MM.1S (cell line): ENCODE data around the gene HSPB2.

Experiments used
- DNase-seq: peaks from one replicate; pipeline ENCODE4 v3.0.0-alpha.2; 2015
- H2AFZ ChIP-seq: fragments of 300-600 bp; sonication (generic); 2 replicates; pipeline ENCODE4 v1.6.0; 2016; ENCODE audit warnings: antibody characterized with exemption, low read length
- H3F3A ChIP-seq: fragments of 300-600 bp; sonication (generic); 2 replicates; pipeline ENCODE4 v1.6.1; 2016; ENCODE audit warnings: mild to moderate bottlenecking, antibody characterized with exemption, low read length, moderate library complexity, mixed read lengths; ENCODE audit not compliant: insufficient read depth
- H3K27ac ChIP-seq: fragments of 300-600 bp; sonication (generic); 2 replicates; pipeline ENCODE4 v1.5.1; 2016; ENCODE audit warnings: mild to moderate bottlenecking, low read length
- H3K27me3 ChIP-seq: fragments of 300-600 bp; sonication (generic); replicated peaks from 2 replicates; pipeline ENCODE4 v1.6.0; 2016; ENCODE audit warnings: low read length; ENCODE audit not compliant: insufficient read depth
- H3K36me3 ChIP-seq: fragments of 300-600 bp; sonication (generic); replicated peaks from 2 replicates; pipeline ENCODE4 v1.6.1; 2016; ENCODE audit warnings: mild to moderate bottlenecking, low read length, mixed read lengths; ENCODE audit not compliant: insufficient read depth
- H3K4me1 ChIP-seq: fragments of 300-600 bp; sonication (generic); 2 replicates; pipeline ENCODE4 v1.6.1; 2016; ENCODE audit warnings: low read length, mixed read lengths
- H3K4me2 ChIP-seq: fragments of 300-600 bp; sonication (generic); 2 replicates; pipeline ENCODE4 v1.6.0; 2016; ENCODE audit warnings: low read depth, low read length
- H3K4me3 ChIP-seq: fragments of 300-600 bp; sonication (generic); 2 replicates; pipeline ENCODE4 v1.5.1; 2016; ENCODE audit warnings: low read length, mixed read lengths
- H3K79me2 ChIP-seq: fragments of 300-600 bp; sonication (generic); 2 replicates; pipeline ENCODE4 v1.6.1; 2016; ENCODE audit warnings: mixed run types, low read length, mixed read lengths
- H3K9ac ChIP-seq: fragments of 300-600 bp; sonication (generic); 2 replicates; pipeline ENCODE4 v1.6.1; 2016; ENCODE audit warnings: low read length, mixed read lengths
- H3K9me2 ChIP-seq: fragments of 300-600 bp; sonication (generic); replicated peaks from 2 replicates; pipeline ENCODE4 v1.6.1; 2016; ENCODE audit warnings: mild to moderate bottlenecking, low read length, mixed read lengths; ENCODE audit not compliant: insufficient read depth
- H3K9me3 ChIP-seq: fragments of 300-600 bp; sonication (generic); replicated peaks from 2 replicates; pipeline ENCODE4 v1.6.1; 2016; ENCODE audit warnings: mild to moderate bottlenecking, low read length, mixed read lengths; ENCODE audit not compliant: insufficient read depth
- H4K20me1 ChIP-seq: fragments of 300-600 bp; sonication (generic); 2 replicates; pipeline ENCODE4 v1.6.1; 2016; ENCODE audit warnings: mild to moderate bottlenecking, low read length, moderate library complexity, mixed read lengths; ENCODE audit not compliant: insufficient read depth
- CTCF ChIP-seq: fragments of 300-600 bp; sonication (generic); IDR thresholded peaks from 2 replicates; pipeline ENCODE4 v1.5.1; 2016; ENCODE audit warnings: antibody characterized with exemption, low read length, mixed read lengths
- EZH2 ChIP-seq: fragments of 300-600 bp; sonication (generic); optimal IDR thresholded peaks from 2 replicates; pipeline ENCODE3; 2017; ENCODE audit warnings: low read depth, mild to moderate bottlenecking, antibody characterized with exemption, low read length, mixed read lengths
- EZH2phosphoT487 ChIP-seq: fragments of 300-600 bp; sonication (generic); IDR thresholded peaks from 2 replicates; pipeline ENCODE4 v1.6.1; 2018; ENCODE audit warnings: antibody characterized with exemption, low read length

Gene HSPB2

GRCh38 chr11:111913997-111914396, 1.5 kb downstream of the HSPB2 start:
- H3K4me2 ChIP-seq = no peak overlapping the region
- H3K9ac ChIP-seq = no peak overlapping the region
- H3K27ac ChIP-seq = no peak overlapping the region
- H2AFZ ChIP-seq = no peak overlapping the region
- H3K4me3 ChIP-seq = no peak overlapping the region
- no peaks in the 10 kb centered on the region; the same call in 1 of the 2 replicates for H3F3A ChIP-seq
- no peaks in the 10 kb centered on the region for H3K9me2 ChIP-seq
- H3K79me2 ChIP-seq = no peaks in the 10 kb centered on the region
- DNase-seq = no peak
- TF ChIP-seq EZH2phosphoT487 (no peak), EZH2 (no peak), CTCF (no peak)
- H3K27me3 ChIP-seq = no peaks in the 10 kb centered on the region; the same call in 1 of the 2 replicates
- H3K36me3 ChIP-seq = no peaks in the 10 kb centered on the region
- H3K4me1 ChIP-seq = no peaks in the 10 kb centered on the region
- no peaks in the 10 kb centered on the region for H3K9me3 ChIP-seq
- no peaks in the 10 kb centered on the region for H4K20me1 ChIP-seq

GRCh38 chr11:111916768-111917167, 4.2 kb downstream of the HSPB2 start:
- Histone ChIP-seq H2AFZ (no peak overlapping the region), H3F3A (no peaks in the 10 kb centered on the region; the same call in 1 of the 2 replicates), H3K9me3 (no peaks in the 10 kb centered on the region), H3K4me1 (no peaks in the 10 kb centered on the region), H3K27ac (no peak overlapping the region), H3K4me3 (no peak overlapping the region), H3K9me2 (no peaks in the 10 kb centered on the region), H4K20me1 (no peaks in the 10 kb centered on the region), H3K9ac (no peak overlapping the region), H3K4me2 (no peak overlapping the region), H3K27me3 (no peaks in the 10 kb centered on the region), H3K79me2 (no peaks in the 10 kb centered on the region), H3K36me3 (no peaks in the 10 kb centered on the region)
- TF ChIP-seq EZH2phosphoT487 = no peak
- no peak for TF ChIP-seq EZH2
- no peak for TF ChIP-seq CTCF
- no peak for DNase-seq

GRCh38 chr11:111917312-111917711, 4.8 kb downstream of the HSPB2 start:
- no peaks in the 10 kb centered on the region for H3K9me3 ChIP-seq
- no peaks in the 10 kb centered on the region for H3K36me3 ChIP-seq
- H3F3A ChIP-seq = no peaks in the 10 kb centered on the region; the same call in 1 of the 2 replicates
- TF ChIP-seq CTCF (no peak), EZH2phosphoT487 (no peak), EZH2 (no peak)
- H4K20me1 ChIP-seq = no peaks in the 10 kb centered on the region
- no peak overlapping the region for H3K9ac ChIP-seq
- no peaks in the 10 kb centered on the region for H3K79me2 ChIP-seq
- H3K4me3 ChIP-seq = no peak overlapping the region
- no peaks in the 10 kb centered on the region for H3K4me1 ChIP-seq
- DNase-seq = no peak
- no peak overlapping the region for H3K27ac ChIP-seq
- H3K9me2 ChIP-seq = no peaks in the 10 kb centered on the region
- no peak overlapping the region for H3K4me2 ChIP-seq
- no peaks in the 10 kb centered on the region for H3K27me3 ChIP-seq
- H2AFZ ChIP-seq = no peak overlapping the region
